HG03064 (cell line): Measurements from ENCODE around the gene TBX15.

ENCODE experiments used
- ATAC-seq: cut with Tn5 transposase; IDR thresholded peaks from one replicate; pipeline ENCODE4 v1.9.1; 2021; ENCODE audit warnings: low read depth; ENCODE audit not compliant: unreplicated experiment

TBX15 gene

GRCh38 chr1:119002028-119002686 lies 14.0 kb upstream of the TBX15 start:
- no peak for ATAC-seq

- ATAC-seq, result no peak
Measured at GRCh38 chr1:119001181-119002027, 13.3 kb upstream of the TBX15 start.

- no peak for ATAC-seq
Measured at GRCh38 chr1:119000371-119001180, 12.4 kb upstream of the TBX15 start.

GRCh38 chr1:118999348-119000071 lies 11.4 kb upstream of the TBX15 start:
- ATAC-seq, result no peak

- ATAC-seq, result no peak
Measured at GRCh38 chr1:118998171-118998570, 10.0 kb upstream of the TBX15 start.

GRCh38 chr1:118997225-118997624 lies 9.1 kb upstream of the TBX15 start:
- no peak for ATAC-seq

- no peak for ATAC-seq
Measured at GRCh38 chr1:118995312-118996016, 7.3 kb upstream of the TBX15 start.

- no peak for ATAC-seq
Measured at GRCh38 chr1:118993700-118994026, 5.5 kb upstream of the TBX15 start.

GRCh38 chr1:118992868-118993699 lies 4.9 kb upstream of the TBX15 start:
- no peak for ATAC-seq

- ATAC-seq, result no peak
Measured at GRCh38 chr1:118992237-118992825, 4.2 kb upstream of the TBX15 start.

- ATAC-seq, result no peak
Measured at GRCh38 chr1:118991448-118991847, 3.3 kb upstream of the TBX15 start.

GRCh38 chr1:118990513-118991152 lies 2.5 kb upstream of the TBX15 start:
- ATAC-seq, result no peak

GRCh38 chr1:118989878-118990378 lies 1.8 kb upstream of the TBX15 start:
- no peak for ATAC-seq

GRCh38 chr1:118989006-118989815 lies 1.1 kb upstream of the TBX15 start:
- ATAC-seq, result no peak

GRCh38 chr1:118987468-118988185 lies 516 bp downstream of the TBX15 start:
- ATAC-seq, result no peak

- no peak for ATAC-seq
Measured at GRCh38 chr1:118986555-118987467, 1.3 kb downstream of the TBX15 start.
